Left lung (tissue), 10 donors: ENCODE results near the gene USP48. TPM values are rescaled to one million over a fixed set of nuclear protein-coding genes. Genes with fewer than 3 reads are reported as not detected.

ENCODE experiments used
- ATAC-seq: fragments of 200-7000 bp; cut with Tn5 transposase; one replicate; pipeline ENCODE4 v1.9.1; 2020; ENCODE audit warnings: moderate library complexity
- DNase-seq, 4 donors: peaks; one replicate each; pipeline ENCODE4 v3.0.0-alpha.2; 2013 to 2020
- H3K27ac ChIP-seq, 2 donors: fragments of 200-600 bp; sonication (generic) in 1 of 2; one replicate each; pipeline versions ENCODE4 v1.5.0 to v1.8.0; 2020 to 2021
- H3K27me3 ChIP-seq, 2 donors: fragments of 200-600 bp; sonication (generic) in 1 of 2; one replicate each; pipeline versions ENCODE4 v1.5.0 to v1.8.0; 2020 to 2021
- H3K36me3 ChIP-seq, 2 donors: fragments of 200-600 bp; sonication (generic) in 1 of 2; one replicate each; pipeline versions ENCODE4 v1.5.0 to v1.8.0; 2020 to 2021
- H3K4me1 ChIP-seq, 2 donors: fragments of 200-600 bp; one replicate each; pipeline ENCODE4 v1.8.0; 2021
- H3K4me3 ChIP-seq, 2 donors: fragments of 200-600 bp; sonication (generic) in 1 of 2; one replicate each; pipeline versions ENCODE4 v1.5.0 to v1.8.0; 2020 to 2021; ENCODE audit warnings: mild to moderate bottlenecking in 1 of 2
- H3K9me3 ChIP-seq, 2 donors: fragments of 200-600 bp; sonication (generic) in 1 of 2; one replicate each; pipeline versions ENCODE4 v1.5.0 to v1.8.0; 2020 to 2021
- intact Hi-C, 2 donors: fragments of 100-400 bp; cut with DNase I; formaldehyde crosslinking; loops; one replicate each; pipeline versions ENCODE4 v1.11.2 to v1.14.2; 2022
- polyA plus RNA-seq, 6 donors: library from polyadenylated mRNA; unstranded; fragments of 120-200 nt; gene quantifications; one replicate each; pipeline ENCODE4 v1.2.1, GENCODE V29; 2013; ENCODE audit not compliant: insufficient read length in 6 of 6
- total RNA-seq, 2 donors: library from RNA; stranded (reverse); fragmentation: NEBNext Ultra II Directional; extraction: Animal tissue kit (Norgen Biotek cat#: 25700); gene quantifications; one replicate each; pipeline ENCODE4 v1.2.1, GENCODE V29; 2021
- TF ChIP-seq, protein P1 (sequence below), 2 donors: fragments of 200-600 bp; sonication (generic) in 1 of 2; IDR thresholded peaks; one replicate each; pipeline versions ENCODE4 v1.5.0 to v1.8.0; 2021; ENCODE audit warnings: antibody characterized with exemption in 2 of 2
- donor health status: DM: no; HTN: yes; CAD: no.
- donor health status: DM: no; HTN: no; CAD: no.

Gene USP48
- total and polyA plus RNA-seq, 8 donors: 57.9 to 95.6 (median 80.9) TPM

DNA sequence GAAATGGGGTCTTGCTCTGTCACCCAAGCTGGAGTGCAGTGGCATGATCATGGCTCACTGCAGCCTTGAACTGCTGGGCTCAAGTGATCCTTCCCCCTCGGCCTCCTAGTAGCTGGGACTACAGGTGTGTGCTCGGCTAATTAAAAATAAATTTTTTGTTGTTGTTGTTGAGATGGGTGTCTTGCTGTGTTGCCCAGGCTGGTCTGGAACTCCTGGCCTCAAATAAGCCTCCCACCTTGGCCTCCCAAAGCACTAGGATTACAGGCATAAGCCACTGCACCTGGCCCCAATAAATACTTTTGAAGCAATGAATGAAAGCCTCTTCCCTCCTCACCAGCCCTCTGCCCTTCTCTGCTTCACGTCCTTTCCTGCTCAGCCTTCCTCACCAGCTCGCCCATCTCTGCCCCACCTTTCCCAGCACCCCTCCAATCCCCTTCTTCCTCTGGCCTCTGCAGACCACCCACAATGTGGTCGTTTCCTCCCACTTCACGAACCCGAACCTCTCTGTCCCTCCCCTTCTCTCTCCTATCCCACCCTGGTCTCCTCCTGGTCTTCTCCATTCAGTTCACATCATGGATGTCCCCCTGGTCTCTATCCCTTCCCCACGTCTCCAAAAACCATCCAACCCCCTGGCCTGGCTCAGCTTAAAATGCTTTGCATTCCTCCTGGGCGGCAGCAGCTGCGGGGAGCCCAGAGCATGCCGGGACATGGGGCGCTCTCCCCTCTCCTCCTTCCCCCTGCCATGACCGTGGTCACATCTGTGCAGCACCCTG, 152.2 kb downstream of the USP48 start:
- no peak for ATAC-seq
- Histone ChIP-seq H3K36me3 (no peaks in the 10 kb centered on the region), H3K27ac (no peak overlapping the region), H3K9me3 (no peaks in the 10 kb centered on the region), H3K27me3 (peaks cover 0 to 74% of the 10 kb centered on the region in 2 donors), H3K4me1 (no peaks in the 10 kb centered on the region), H3K4me3 (no peak overlapping the region)
- intact Hi-C loops: no loop called here
- no peak for DNase-seq
- TF ChIP-seq, protein P1, sequence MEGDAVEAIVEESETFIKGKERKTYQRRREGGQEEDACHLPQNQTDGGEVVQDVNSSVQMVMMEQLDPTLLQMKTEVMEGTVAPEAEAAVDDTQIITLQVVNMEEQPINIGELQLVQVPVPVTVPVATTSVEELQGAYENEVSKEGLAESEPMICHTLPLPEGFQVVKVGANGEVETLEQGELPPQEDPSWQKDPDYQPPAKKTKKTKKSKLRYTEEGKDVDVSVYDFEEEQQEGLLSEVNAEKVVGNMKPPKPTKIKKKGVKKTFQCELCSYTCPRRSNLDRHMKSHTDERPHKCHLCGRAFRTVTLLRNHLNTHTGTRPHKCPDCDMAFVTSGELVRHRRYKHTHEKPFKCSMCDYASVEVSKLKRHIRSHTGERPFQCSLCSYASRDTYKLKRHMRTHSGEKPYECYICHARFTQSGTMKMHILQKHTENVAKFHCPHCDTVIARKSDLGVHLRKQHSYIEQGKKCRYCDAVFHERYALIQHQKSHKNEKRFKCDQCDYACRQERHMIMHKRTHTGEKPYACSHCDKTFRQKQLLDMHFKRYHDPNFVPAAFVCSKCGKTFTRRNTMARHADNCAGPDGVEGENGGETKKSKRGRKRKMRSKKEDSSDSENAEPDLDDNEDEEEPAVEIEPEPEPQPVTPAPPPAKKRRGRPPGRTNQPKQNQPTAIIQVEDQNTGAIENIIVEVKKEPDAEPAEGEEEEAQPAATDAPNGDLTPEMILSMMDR (IDR thresholded peaks at IDR 0.05): no peak

DNA sequence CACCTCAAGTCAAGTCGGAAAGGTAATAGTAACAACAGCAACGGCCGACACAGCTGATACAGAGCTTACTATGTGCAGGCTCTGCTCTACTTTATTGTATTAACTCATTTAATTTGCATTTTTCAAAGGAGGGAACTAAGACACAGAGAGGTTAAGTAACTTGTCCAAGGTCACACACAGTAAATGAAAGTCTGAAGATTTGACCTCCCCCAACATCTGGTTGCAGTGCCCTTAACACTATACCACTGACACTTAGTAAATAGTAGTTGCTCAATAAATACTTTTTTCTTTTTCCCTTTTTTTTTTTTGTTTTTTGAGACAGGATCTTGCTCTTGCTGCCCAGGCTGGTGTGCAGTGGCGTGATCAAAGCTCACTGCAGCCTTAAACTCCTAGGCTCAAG, 153.0 kb downstream of the USP48 start:
- Histone ChIP-seq H3K4me1 (no peaks in the 10 kb centered on the region), H3K9me3 (no peaks in the 10 kb centered on the region), H3K27me3 (peaks cover 0 to 66% of the 10 kb centered on the region in 2 donors), H3K27ac (no peak overlapping the region), H3K4me3 (no peak overlapping the region), H3K36me3 (no peaks in the 10 kb centered on the region)
- intact Hi-C loops: no loop called here
- DNase-seq: no peak
- ATAC-seq: no peak
- TF ChIP-seq, protein P1 (IDR thresholded peaks at IDR 0.05): no peak

GRCh38 chr1:21628798-21629393, 154.1 kb downstream of the USP48 start:
- no peak overlapping the region for H3K4me3 ChIP-seq
- H3K27me3 ChIP-seq: peaks cover 0 to 60% of the 10 kb centered on the region in 2 donors
- no peaks in the 10 kb centered on the region for H3K36me3 ChIP-seq
- TF ChIP-seq, protein P1 (IDR thresholded peaks at IDR 0.05): no peak
- ATAC-seq (peak; percentile 45), DNase-seq (no peak)
- no peak overlapping the region for H3K27ac ChIP-seq
- H3K9me3 ChIP-seq: no peaks in the 10 kb centered on the region
- no peaks in the 10 kb centered on the region for H3K4me1 ChIP-seq
- intact Hi-C loops: no loop called here

Other genes with a start within 250 kb of the USP48 start
- 10 to 100 TPM; 20.7 to 44.2 TPM for gene RAP1GAP, start 113.8 kb downstream of the USP48 start, total RNA-seq
- gene RAP1GAP, start 113.8 kb downstream of the USP48 start, polyA plus RNA-seq: 10 to 100 TPM; 22.9 to 59.3 (median 46.1) TPM
- gene LDLRAD2, start 29.1 kb upstream of the USP48 start, total RNA-seq: under 1 TPM; 0.10 to 0.26 TPM
- 1 to 10 TPM; 3.9 to 5.9 (median 5.2) TPM for gene LDLRAD2, start 29.1 kb upstream of the USP48 start, polyA plus RNA-seq
- gene HSPG2, start 154.2 kb upstream of the USP48 start, total RNA-seq: 100 to 1,000 TPM; 324 to 434 TPM
- 100 to 1,000 TPM; 150 to 218 (median 175) TPM for gene HSPG2, start 154.2 kb upstream of the USP48 start, polyA plus RNA-seq
- not detected for gene CELA3B, start 193.9 kb upstream of the USP48 start, total RNA-seq
- under 1 TPM in 2 of 6 donors, not detected in 4; 0.27 to 0.71 TPM for gene CELA3B, start 193.9 kb upstream of the USP48 start, polyA plus RNA-seq
- not detected for gene CELA3A, start 218.5 kb upstream of the USP48 start, total RNA-seq
- gene CELA3A, start 218.5 kb upstream of the USP48 start, polyA plus RNA-seq: not detected